ENCODE data around the gene C11orf58.

C11orf58 gene

GRCh38 chr11:16769386-16769785, 30.9 kb downstream of the C11orf58 start:
- no peak for DNase-seq

GRCh38 chr11:16770016-16770415, 31.6 kb downstream of the C11orf58 start:
- DNase-seq, result no peak

DNA sequence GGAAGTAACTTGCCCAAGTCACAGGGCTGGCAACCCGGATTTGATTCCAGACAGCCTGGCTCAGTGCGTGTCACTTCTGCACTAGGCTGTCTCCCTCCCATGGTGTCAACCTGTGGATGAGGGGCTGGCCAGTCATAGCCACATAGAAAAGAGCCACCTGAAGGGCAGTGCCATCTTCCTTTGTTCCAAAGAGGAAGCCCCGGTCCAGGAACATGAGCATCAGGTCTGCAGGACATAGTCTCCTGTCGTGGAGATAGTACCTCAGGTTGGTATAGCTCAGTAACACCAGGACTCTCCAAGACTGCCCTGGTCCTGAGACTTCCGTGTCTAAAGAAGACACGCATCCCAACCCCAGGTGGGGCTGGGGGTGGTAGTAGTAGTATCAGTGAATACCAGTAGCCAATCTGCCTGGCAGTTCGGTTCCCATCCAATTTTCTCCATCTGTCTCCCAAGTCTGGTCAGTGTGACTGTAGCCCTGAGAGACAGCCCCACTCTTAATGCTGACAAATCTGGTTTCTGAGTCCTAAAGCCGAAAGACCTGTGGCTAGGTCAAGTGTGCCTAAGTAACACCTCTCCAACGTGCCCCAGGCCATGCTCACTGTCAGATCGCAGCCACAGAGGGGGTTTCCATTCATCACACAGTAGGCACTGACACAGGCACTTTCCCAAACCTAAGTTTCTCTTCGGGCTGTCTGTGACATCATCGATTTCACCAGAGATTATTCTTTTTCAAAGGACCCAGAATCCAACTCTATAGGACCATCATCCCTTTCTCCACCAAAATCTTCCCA, 33.1 kb downstream of the C11orf58 start:
- no peak for DNase-seq

- no peak for DNase-seq
Measured at GRCh38 chr11:16772141-16772512, 33.7 kb downstream of the C11orf58 start.

GRCh38 chr11:16773981-16774935, 35.8 kb downstream of the C11orf58 start:
- no peak for DNase-seq

GRCh38 chr11:16774936-16775613, 36.6 kb downstream of the C11orf58 start:
- no peak for DNase-seq

- no peak for DNase-seq
Measured at GRCh38 chr11:16775614-16776283, 37.3 kb downstream of the C11orf58 start.

DNA sequence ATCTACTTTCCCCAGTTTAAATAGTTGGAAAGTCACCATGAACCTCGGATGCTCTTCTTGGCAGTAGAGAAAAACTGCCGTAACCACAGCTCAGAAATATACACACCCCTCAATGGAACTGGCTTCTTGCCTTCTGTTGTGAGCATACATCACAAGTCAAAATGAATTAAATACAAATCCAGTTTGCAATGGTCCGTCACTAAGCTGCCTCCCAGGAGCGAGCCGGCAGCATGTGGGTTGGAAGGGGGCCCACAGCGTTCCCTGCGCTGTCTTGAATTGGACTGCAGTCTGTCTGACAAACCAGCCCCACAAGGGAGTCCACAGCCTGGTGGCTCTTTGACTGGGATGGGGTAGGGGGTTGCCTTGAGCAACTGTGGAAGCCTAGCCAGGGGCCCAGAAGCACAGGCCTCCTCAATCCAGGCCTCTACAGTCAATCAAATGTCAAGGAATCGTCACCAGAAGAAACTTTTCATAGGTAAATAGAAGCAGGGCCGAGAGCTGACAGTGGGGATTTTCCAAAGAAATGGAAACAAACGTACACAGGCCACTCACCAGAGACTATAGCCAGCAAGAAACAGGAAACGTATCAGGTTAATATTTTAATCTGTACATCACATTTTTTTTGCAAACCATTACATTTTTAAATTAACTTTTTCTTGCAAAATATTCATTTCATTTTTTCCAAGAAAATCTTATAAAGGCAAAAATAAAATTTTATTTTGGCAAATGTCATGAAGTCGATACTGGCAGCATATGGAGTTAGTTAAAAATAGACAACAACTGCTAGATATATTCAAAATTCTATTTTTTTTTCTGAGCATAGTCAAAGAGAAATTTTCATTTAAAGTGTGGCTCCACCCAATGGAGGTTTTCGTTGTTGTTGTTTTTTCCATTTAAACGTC, 38.5 kb downstream of the C11orf58 start:
- no peak for DNase-seq

DNA sequence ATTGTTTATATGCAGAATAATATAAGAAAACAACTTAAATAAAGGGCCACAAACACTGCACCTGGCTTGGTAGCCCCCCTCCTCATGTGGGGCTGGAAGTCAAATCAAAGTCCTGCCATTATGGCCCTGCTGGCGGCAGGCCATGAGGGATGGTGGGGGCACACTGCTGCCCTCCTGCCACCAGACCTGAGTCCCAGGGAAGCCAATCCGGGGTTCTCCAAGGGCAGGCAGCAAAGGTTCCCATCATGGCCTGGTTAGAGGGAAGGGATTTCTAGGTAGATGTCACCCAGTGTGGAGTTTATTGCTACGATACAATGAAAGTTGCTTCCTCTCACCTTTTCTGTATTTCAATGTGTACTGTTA, 39.1 kb downstream of the C11orf58 start:
- no peak for DNase-seq

DNA sequence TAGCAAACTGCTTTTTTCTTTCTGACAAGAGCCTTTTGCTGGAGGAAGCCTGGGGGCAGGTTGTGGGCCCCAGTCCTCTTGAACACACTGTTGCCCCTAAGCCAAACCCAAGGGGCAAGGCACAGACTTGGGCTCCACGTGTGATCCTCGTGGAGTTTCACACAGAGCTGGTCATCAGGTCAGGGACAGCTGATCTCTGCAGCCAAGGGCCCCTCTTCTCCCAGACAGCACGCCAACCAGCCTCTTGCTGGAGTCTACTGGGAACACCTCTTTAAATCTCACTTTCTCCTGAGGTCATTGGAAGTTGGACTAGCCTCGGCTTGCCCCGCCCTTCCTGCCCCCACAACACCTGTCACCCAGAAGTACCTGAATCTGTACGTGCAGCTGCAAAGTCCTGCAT, 39.8 kb downstream of the C11orf58 start:
- DNase-seq, result no peak

DNA sequence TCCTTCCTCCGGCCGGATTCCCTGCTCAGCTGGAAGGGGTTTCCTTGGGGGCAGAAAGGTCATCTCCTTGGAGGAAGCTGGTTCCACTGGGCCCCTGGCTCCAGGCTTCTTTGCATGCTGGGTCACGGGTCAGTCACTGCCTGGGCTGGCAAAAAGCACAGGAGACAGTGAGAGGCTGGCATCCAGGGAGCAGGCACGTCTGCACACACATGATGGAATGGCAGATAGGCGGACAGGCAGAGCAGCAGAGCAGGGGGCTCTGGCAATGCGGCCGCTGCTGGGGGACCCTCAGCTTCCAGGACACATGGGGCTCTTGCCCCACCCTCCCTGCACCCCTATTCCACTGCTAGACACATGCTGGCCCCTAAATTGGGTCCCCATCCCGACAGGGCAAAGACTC, 40.4 kb downstream of the C11orf58 start:
- no peak for DNase-seq

- DNase-seq, result no peak
Measured at GRCh38 chr11:16779436-16779835, 41.0 kb downstream of the C11orf58 start.

GRCh38 chr11:16780146-16780545, 41.7 kb downstream of the C11orf58 start:
- DNase-seq, result no peak

GRCh38 chr11:16780698-16781550, 42.5 kb downstream of the C11orf58 start:
- DNase-seq, result no peak

GRCh38 chr11:16781936-16782919, 43.8 kb downstream of the C11orf58 start:
- no peak for DNase-seq

- no peak for DNase-seq
Measured at GRCh38 chr11:16783321-16783801, 44.9 kb downstream of the C11orf58 start.

GRCh38 chr11:16784097-16784496, 45.6 kb downstream of the C11orf58 start:
- DNase-seq, result no peak

DNA sequence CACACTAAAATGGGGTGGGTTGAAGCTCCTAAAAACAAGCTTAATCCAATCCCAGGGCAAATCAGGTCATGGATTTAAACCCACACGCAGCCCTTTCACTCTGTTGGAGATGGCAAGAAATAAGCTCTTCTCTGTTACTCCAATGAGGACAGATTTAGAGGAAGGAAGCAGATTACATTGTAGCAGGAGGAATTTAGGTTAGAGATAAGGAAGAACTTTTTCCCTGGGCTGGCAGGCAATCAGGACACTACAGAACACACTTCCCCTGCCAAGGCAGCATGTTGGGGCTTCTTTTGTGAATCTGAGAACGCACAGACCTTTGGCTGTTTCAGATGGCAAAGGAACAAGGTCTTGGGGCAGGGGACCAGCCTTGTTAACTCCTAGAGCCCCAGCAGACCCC, 46.2 kb downstream of the C11orf58 start:
- DNase-seq, result no peak

DNA sequence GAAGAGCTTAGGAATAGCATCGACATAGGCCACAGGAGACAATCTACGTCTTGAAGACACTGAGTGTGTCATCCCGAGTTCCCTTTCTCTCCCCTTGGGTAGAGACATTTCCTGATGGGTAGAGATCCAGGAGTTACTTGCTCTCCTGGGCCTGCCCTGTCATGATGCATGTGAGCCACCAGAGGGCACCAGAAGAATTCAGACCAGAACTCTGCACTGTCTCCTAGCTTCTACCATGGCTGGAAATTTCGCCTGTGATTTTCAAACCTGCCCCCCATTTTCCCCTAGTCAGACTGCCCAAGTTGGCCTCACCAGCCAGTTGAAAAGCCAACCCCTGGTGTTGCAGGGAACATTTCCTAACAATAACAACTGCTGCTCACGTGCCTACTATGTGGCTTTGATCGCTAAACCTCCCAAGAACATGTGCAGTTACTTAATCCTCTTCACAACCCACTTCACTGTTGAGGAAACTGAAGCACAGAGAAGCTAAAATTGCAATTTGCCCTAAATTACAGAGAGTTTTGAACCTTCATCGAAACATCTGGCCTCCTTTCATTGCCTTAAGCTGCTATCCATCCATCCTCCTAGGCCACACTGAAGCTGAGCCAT, 47.2 kb downstream of the C11orf58 start:
- peak in 3 of 5 donors; percentile 12 to 39 (median 34) for DNase-seq

Data from T-helper 1 cell (primary cell).